HG03565 (cell line): ENCODE measurements around the gene GAS5.

Experiments
- ATAC-seq: cut with Tn5 transposase; IDR thresholded peaks from one replicate; pipeline ENCODE4 v1.9.1; 2021; ENCODE audit warnings: mild to moderate bottlenecking, moderate library complexity; ENCODE audit not compliant: unreplicated experiment

The GAS5 gene

GRCh38 chr1:173832748-173833147 lies 35.0 kb downstream of the GAS5 start:
- no peak for ATAC-seq

- no peak for ATAC-seq
These were observed 40.2 kb downstream of the GAS5 start for GRCh38 chr1:173827611-173828010.

GRCh38 chr1:173824315-173825081 lies 43.3 kb downstream of the GAS5 start, which contains the start of the genes CENPL and DARS2:
Gene CENPL (minus strand): TSS chr1:173824883. CDS start chr1:173811299, 13,584 bp downstream.
Gene DARS2 (plus strand): TSS chr1:173824673. CDS start chr1:173825230, 557 bp downstream.
- peak; percentile 77 for ATAC-seq

GRCh38 chr1:173823781-173824314 lies 43.9 kb downstream of the GAS5 start:
- ATAC-seq: peak; percentile 21

GRCh38 chr1:173821680-173822079 lies 46.1 kb downstream of the GAS5 start:
- no peak for ATAC-seq

GRCh38 chr1:173818459-173818858 lies 49.3 kb downstream of the GAS5 start:
- ATAC-seq: no peak
